ENCODE data around the gene KIF26A.

Gene KIF26A

GRCh38 chr14:104226421-104227383 lies 88.3 kb downstream of the KIF26A start:
- in situ Hi-C loops (cut with MboI; ENCODE audit: low sequenced_read_pairs) = no loop called here
- no peak for DNase-seq (ENCODE audit: low spot score in 2 of 2)

GRCh38 chr14:104227806-104228205 lies 89.4 kb downstream of the KIF26A start:
- Histone ChIP-seq H3K4me1 (no peaks in the 10 kb centered on the region), H3K4me3 (no peak overlapping the region), H3K9me3 (no peaks in the 10 kb centered on the region), H3K36me3 (replicated peaks) (no peaks in the 10 kb centered on the region), H3K27me3 (ENCODE audit: low read depth) (no peaks in the 10 kb centered on the region)
- no peak for DNase-seq (ENCODE audit: low spot score in 2 of 2)
- in situ Hi-C loops (cut with MboI; ENCODE audit: low sequenced_read_pairs) = no loop called here

More at GRCh38 chr14:104226421-104227383, 88.3 kb downstream of the KIF26A start:
- Histone ChIP-seq H3K9me3 (no peaks in the 10 kb centered on the region), H3K4me3 (no peak overlapping the region), H3K4me1 (no peaks in the 10 kb centered on the region), H3K27me3 (ENCODE audit: low read depth) (no peaks in the 10 kb centered on the region), H3K36me3 (replicated peaks) (no peaks in the 10 kb centered on the region)

GRCh38 chr14:104228221-104228620 lies 89.8 kb downstream of the KIF26A start:
- Histone ChIP-seq H3K9me3 (no peaks in the 10 kb centered on the region), H3K36me3 (replicated peaks) (no peaks in the 10 kb centered on the region), H3K4me3 (no peak overlapping the region), H3K27me3 (ENCODE audit: low read depth) (no peaks in the 10 kb centered on the region), H3K4me1 (no peaks in the 10 kb centered on the region)
- in situ Hi-C loops (cut with MboI; ENCODE audit: low sequenced_read_pairs) = no loop called here
- DNase-seq (ENCODE audit: low spot score in 2 of 2) = no peak

- peaks cover 3% of the 10 kb centered on the region for H3K9me3 ChIP-seq
- H3K4me3 ChIP-seq = no peak overlapping the region
- H3K27me3 ChIP-seq (ENCODE audit: low read depth) = no peaks in the 10 kb centered on the region
- no peaks in the 10 kb centered on the region for H3K4me1 ChIP-seq
- no peak for DNase-seq (ENCODE audit: low spot score in 2 of 2)
- in situ Hi-C loops (cut with MboI; ENCODE audit: low sequenced_read_pairs) = no loop called here
- H3K36me3 ChIP-seq (replicated peaks) = no peaks in the 10 kb centered on the region
Measured at GRCh38 chr14:104228716-104229533, 90.5 kb downstream of the KIF26A start.

- in situ Hi-C loops (cut with MboI; ENCODE audit: low sequenced_read_pairs) = no loop called here
- Histone ChIP-seq H3K4me1 (no peaks in the 10 kb centered on the region), H3K4me3 (no peak overlapping the region), H3K36me3 (replicated peaks) (no peaks in the 10 kb centered on the region), H3K9me3 (peaks cover 3% of the 10 kb centered on the region), H3K27me3 (ENCODE audit: low read depth) (no peaks in the 10 kb centered on the region)
- no peak for DNase-seq (ENCODE audit: low spot score in 2 of 2)
Measured at GRCh38 chr14:104229534-104230055, 91.2 kb downstream of the KIF26A start.

- Histone ChIP-seq H3K27me3 (ENCODE audit: low read depth) (no peaks in the 10 kb centered on the region), H3K36me3 (replicated peaks) (no peaks in the 10 kb centered on the region), H3K4me3 (no peak overlapping the region), H3K9me3 (peaks cover 3% of the 10 kb centered on the region), H3K4me1 (no peaks in the 10 kb centered on the region)
- no peak for DNase-seq (ENCODE audit: low spot score in 2 of 2)
- in situ Hi-C loops (cut with MboI; ENCODE audit: low sequenced_read_pairs) = no loop called here
Measured at GRCh38 chr14:104230119-104230815, 91.9 kb downstream of the KIF26A start.
